ENCODE results near the gene MAP3K19. TPM values are rescaled to one million over a fixed set of nuclear protein-coding genes. Genes with fewer than 3 reads are reported as not detected.

MAP3K19 gene
- total RNA-seq, 2 donors from 2014 or later = not detected

- Histone ChIP-seq H3K36me3 (peaks cover 43% of the 10 kb centered on the region), H3K9me3 (no peaks in the 10 kb centered on the region), H3K4me3 (no peak overlapping the region), H3K27ac (no peak overlapping the region), H3K4me1 (ENCODE audit: control insufficient read depth in 1 of 2, low read depth in 2 of 2) (no peaks in the 10 kb centered on the region), H3K27me3 (replicated peaks; ENCODE audit: insufficient read depth) (no peaks in the 10 kb centered on the region)
- no peak for TF ChIP-seq CTCF (IDR thresholded peaks at IDR 0.05)
- DNase-seq (ENCODE audit: low spot score) (no peak), ATAC-seq (ENCODE audit: insufficient number of reproducible peaks, low FRiP score, low read depth) (no peak)
Measured at GRCh38 chr2:134952608-134953007, 94.6 kb downstream of the MAP3K19 start.

- ATAC-seq (ENCODE audit: insufficient number of reproducible peaks, low FRiP score, low read depth) (no peak), DNase-seq (ENCODE audit: low spot score) (no peak)
- no peak for TF ChIP-seq CTCF (IDR thresholded peaks at IDR 0.05)
- Histone ChIP-seq H3K27ac (no peak overlapping the region), H3K27me3 (replicated peaks; ENCODE audit: insufficient read depth) (no peaks in the 10 kb centered on the region), H3K9me3 (no peaks in the 10 kb centered on the region), H3K4me3 (no peak overlapping the region), H3K36me3 (peaks cover 40% of the 10 kb centered on the region), H3K4me1 (ENCODE audit: control insufficient read depth in 1 of 2, low read depth in 2 of 2) (no peaks in the 10 kb centered on the region)
Measured at GRCh38 chr2:134950886-134951285, 96.4 kb downstream of the MAP3K19 start.

GRCh38 chr2:134949981-134950708, 97.1 kb downstream of the MAP3K19 start:
- H3K4me1 ChIP-seq (ENCODE audit: control insufficient read depth in 1 of 2, low read depth in 2 of 2) = no peaks in the 10 kb centered on the region
- peaks cover 39% of the 10 kb centered on the region for H3K36me3 ChIP-seq
- TF ChIP-seq CTCF (IDR thresholded peaks at IDR 0.05) = no peak

GRCh38 chr2:134946073-134946472, 101.2 kb downstream of the MAP3K19 start:
- Histone ChIP-seq H3K27ac (no peak overlapping the region), H3K4me3 (no peak overlapping the region), H3K27me3 (replicated peaks; ENCODE audit: insufficient read depth) (no peaks in the 10 kb centered on the region), H3K4me1 (ENCODE audit: control insufficient read depth in 1 of 2, low read depth in 2 of 2) (no peaks in the 10 kb centered on the region), H3K36me3 (peaks cover 14% of the 10 kb centered on the region), H3K9me3 (no peaks in the 10 kb centered on the region)
- no peak for ATAC-seq (ENCODE audit: insufficient number of reproducible peaks, low FRiP score, low read depth)
- no peak for DNase-seq (ENCODE audit: low spot score)
- TF ChIP-seq CTCF (IDR thresholded peaks at IDR 0.05) = no peak

More at GRCh38 chr2:134949981-134950708, 97.1 kb downstream of the MAP3K19 start:
- DNase-seq (ENCODE audit: low spot score) (no peak), ATAC-seq (ENCODE audit: insufficient number of reproducible peaks, low FRiP score, low read depth) (no peak)
- H3K4me3 ChIP-seq = no peak overlapping the region
- H3K27me3 ChIP-seq (replicated peaks; ENCODE audit: insufficient read depth) = no peaks in the 10 kb centered on the region
- no peak overlapping the region for H3K27ac ChIP-seq
- no peaks in the 10 kb centered on the region for H3K9me3 ChIP-seq

- H3K36me3 ChIP-seq = peaks cover 19% of the 10 kb centered on the region
- ATAC-seq (ENCODE audit: insufficient number of reproducible peaks, low FRiP score, low read depth) (no peak), DNase-seq (ENCODE audit: low spot score) (no peak)
- H3K4me3 ChIP-seq = no peak overlapping the region
- H3K27ac ChIP-seq = no peak overlapping the region
- no peaks in the 10 kb centered on the region for H3K9me3 ChIP-seq
- H3K4me1 ChIP-seq (ENCODE audit: control insufficient read depth in 1 of 2, low read depth in 2 of 2) = no peaks in the 10 kb centered on the region
- no peak for TF ChIP-seq CTCF (IDR thresholded peaks at IDR 0.05)
- no peaks in the 10 kb centered on the region for H3K27me3 ChIP-seq (replicated peaks; ENCODE audit: insufficient read depth)
Measured at GRCh38 chr2:134944975-134945374, 102.3 kb downstream of the MAP3K19 start.
